Thyroid gland (tissue), 4 donors: ENCODE measurements around the gene GTPBP6.

Experiments used
- POLR2A ChIP-seq, 2 donors: fragments of 450-650 bp; IDR thresholded peaks; one replicate each; pipeline ENCODE4 v1.6.1; 2017; ENCODE audit warnings: antibody characterized with exemption in 2 of 2, mild to moderate bottlenecking in 2 of 2, moderate library complexity in 1 of 2
- TF ChIP-seq, protein P1 (sequence below), 6 experiments: fragments of 200-600 bp in 3 of 6; fragments of 450-650 bp in 3 of 6; sonication (generic) in 3 of 6; IDR thresholded peaks; one replicate each; pipeline ENCODE4 v1.5.1; 2016 to 2019; ENCODE audit warnings: antibody characterized with exemption in 6 of 6, mild to moderate bottlenecking in 2 of 6, inconsistent platforms in 1 of 6, moderate library complexity in 1 of 6

DNA sequence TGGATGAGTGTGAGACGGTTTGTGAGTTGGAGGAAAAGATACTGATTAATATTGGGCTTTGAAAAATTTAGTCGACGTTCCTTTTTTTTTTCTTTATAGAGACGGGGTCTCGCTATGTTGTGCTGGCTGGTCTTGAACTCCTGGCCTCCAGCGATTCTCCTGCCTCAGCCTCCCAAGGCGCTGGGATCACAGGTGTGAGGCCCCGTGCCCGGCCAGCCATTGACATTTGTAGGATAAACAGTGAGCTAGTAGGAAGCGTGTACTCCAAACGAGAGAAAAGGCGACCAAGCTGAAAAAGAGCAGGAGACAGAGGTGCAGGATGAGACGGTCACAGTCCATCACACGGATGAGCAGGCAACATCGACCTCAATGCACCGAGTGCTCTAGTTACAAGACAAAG is 48.8 kb upstream of the GTPBP6 start:
- TF ChIP-seq, protein P1, sequence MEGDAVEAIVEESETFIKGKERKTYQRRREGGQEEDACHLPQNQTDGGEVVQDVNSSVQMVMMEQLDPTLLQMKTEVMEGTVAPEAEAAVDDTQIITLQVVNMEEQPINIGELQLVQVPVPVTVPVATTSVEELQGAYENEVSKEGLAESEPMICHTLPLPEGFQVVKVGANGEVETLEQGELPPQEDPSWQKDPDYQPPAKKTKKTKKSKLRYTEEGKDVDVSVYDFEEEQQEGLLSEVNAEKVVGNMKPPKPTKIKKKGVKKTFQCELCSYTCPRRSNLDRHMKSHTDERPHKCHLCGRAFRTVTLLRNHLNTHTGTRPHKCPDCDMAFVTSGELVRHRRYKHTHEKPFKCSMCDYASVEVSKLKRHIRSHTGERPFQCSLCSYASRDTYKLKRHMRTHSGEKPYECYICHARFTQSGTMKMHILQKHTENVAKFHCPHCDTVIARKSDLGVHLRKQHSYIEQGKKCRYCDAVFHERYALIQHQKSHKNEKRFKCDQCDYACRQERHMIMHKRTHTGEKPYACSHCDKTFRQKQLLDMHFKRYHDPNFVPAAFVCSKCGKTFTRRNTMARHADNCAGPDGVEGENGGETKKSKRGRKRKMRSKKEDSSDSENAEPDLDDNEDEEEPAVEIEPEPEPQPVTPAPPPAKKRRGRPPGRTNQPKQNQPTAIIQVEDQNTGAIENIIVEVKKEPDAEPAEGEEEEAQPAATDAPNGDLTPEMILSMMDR (IDR thresholded peaks at IDR 0.05) = no peak
- no peak for TF ChIP-seq POLR2A (IDR thresholded peaks at IDR 0.05)
